Ovary (tissue), 3 donors: ENCODE measurements around the gene DTWD2.
"Not testable (repeated sequence)": the region's sequence is repeated elsewhere in the genome, so short reads cannot be mapped to it uniquely, and the experiment has no call there.

Source experiments
- POLR2A ChIP-seq: fragments of 450-650 bp; IDR thresholded peaks from one replicate; pipeline ENCODE4 v1.6.1; 2017; ENCODE audit warnings: antibody characterized with exemption, mild to moderate bottlenecking, moderate library complexity
- TF ChIP-seq, protein P1 (sequence below), 3 donors: fragments of 450-650 bp in 2 of 3; fragments of 200-600 bp in 1 of 3; IDR thresholded peaks; one replicate each; pipeline versions ENCODE4 v1.5.1 to v1.8.0; 2016 to 2022; ENCODE audit warnings: antibody characterized with exemption in 3 of 3, mild to moderate bottlenecking in 1 of 3
- donor health status: DM: no; HTN: no; CAD: no.

DNA sequence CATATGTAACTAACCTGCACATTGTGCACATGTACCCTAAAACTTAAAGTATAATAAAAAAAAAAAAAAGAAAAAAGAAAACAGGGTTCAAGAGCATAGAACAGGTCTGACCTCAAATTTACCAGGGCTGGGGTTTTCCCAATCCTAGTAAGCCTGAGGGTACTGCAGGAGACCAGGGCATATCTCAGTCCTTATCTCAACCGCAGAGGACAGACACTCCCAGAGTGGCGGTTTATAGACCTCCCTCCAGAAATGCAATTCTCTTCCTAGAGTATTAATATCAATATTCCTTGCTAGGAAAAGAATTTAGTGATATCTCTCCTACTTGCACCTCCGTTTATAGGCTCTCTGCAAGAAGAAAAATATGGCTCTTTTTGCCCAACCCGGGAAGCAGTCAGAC, 136.6 kb downstream of the DTWD2 start:
- not testable (repeated sequence) for TF ChIP-seq POLR2A
- TF ChIP-seq, protein P1, sequence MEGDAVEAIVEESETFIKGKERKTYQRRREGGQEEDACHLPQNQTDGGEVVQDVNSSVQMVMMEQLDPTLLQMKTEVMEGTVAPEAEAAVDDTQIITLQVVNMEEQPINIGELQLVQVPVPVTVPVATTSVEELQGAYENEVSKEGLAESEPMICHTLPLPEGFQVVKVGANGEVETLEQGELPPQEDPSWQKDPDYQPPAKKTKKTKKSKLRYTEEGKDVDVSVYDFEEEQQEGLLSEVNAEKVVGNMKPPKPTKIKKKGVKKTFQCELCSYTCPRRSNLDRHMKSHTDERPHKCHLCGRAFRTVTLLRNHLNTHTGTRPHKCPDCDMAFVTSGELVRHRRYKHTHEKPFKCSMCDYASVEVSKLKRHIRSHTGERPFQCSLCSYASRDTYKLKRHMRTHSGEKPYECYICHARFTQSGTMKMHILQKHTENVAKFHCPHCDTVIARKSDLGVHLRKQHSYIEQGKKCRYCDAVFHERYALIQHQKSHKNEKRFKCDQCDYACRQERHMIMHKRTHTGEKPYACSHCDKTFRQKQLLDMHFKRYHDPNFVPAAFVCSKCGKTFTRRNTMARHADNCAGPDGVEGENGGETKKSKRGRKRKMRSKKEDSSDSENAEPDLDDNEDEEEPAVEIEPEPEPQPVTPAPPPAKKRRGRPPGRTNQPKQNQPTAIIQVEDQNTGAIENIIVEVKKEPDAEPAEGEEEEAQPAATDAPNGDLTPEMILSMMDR (IDR thresholded peaks at IDR 0.05) = not testable (repeated sequence)
